WTC11 (cell line): Measurements from ENCODE around the gene OPRL1. TPM values are rescaled to one million over a fixed set of nuclear protein-coding genes. Genes with fewer than 3 reads are reported as not detected.
A peak's percentile ranks its signal among the peaks of the same experiment; 100 is the strongest.

Experiments
- ATAC-seq: fragments of 200-7000 bp; cut with Tn5 transposase; 2 replicates; pipeline ENCODE4 v1.10.0; 2021; ENCODE audit warnings: mild to moderate bottlenecking, moderate library complexity
- CTCF ChIA-PET: fragments of 300-600 bp; sonication (Branson Sonifier 250); formaldehyde crosslinking; loops from one replicate; lab custom pipeline; 2021; ENCODE audit warnings: antibody characterized with exemption; lab: Charles Lee
- POLR2A ChIA-PET: fragments of 350-600 bp; sonication (Branson Sonifier 250); formaldehyde crosslinking; loops from one replicate; lab custom pipeline; 2021; ENCODE audit warnings: antibody characterized with exemption; lab: Charles Lee
- DNase-seq: peaks from one replicate; pipeline ENCODE4 v3.0.0; 2021; ENCODE audit warnings: low spot score
- H3K27ac Mint-ChIP-seq: 2 replicates; pipeline ENCODE4 v1.8.0; 2021; ENCODE audit warnings: mixed read lengths
- H3K27me3 Mint-ChIP-seq: 2 replicates; pipeline ENCODE4 v1.8.0; 2021; ENCODE audit warnings: low read depth, mild to moderate bottlenecking, moderate library complexity, mixed read lengths
- H3K36me3 Mint-ChIP-seq: 2 replicates; pipeline ENCODE4 v1.8.0; 2021; ENCODE audit warnings: mixed read lengths
- H3K4me1 Mint-ChIP-seq: 2 replicates; pipeline ENCODE4 v1.8.0; 2022; ENCODE audit warnings: mixed read lengths
- H3K4me3 Mint-ChIP-seq: 2 replicates; pipeline ENCODE4 v1.8.0; 2021; ENCODE audit warnings: mild to moderate bottlenecking, moderate library complexity, mixed read lengths
- H3K9me3 Mint-ChIP-seq: 2 replicates; pipeline ENCODE4 v1.8.0; 2021; ENCODE audit warnings: mixed read lengths
- AFF4 ChIP-seq: sonication (generic); formaldehyde crosslinking; IDR thresholded peaks from 2 replicates; pipeline ENCODE4 v1.8.1; 2023; ENCODE audit warnings: mild to moderate bottlenecking, missing genetic modification reagents, borderline replicate concordance
- ARID4B ChIP-seq: sonication (generic); formaldehyde crosslinking; IDR thresholded peaks from 2 replicates; pipeline ENCODE4 v1.8.0; 2023; ENCODE audit warnings: missing genetic modification reagents, mild to moderate bottlenecking, borderline replicate concordance
- E2F4 ChIP-seq: sonication (generic); formaldehyde crosslinking; IDR thresholded peaks from 2 replicates; pipeline ENCODE4 v1.8.1; 2022; ENCODE audit warnings: low read depth, mild to moderate bottlenecking, moderate library complexity, missing genetic modification reagents, borderline replicate concordance
- E2F5 ChIP-seq: sonication (generic); formaldehyde crosslinking; IDR thresholded peaks from 2 replicates; pipeline ENCODE4 v1.8.1; 2022; ENCODE audit warnings: mild to moderate bottlenecking, moderate library complexity, missing genetic modification reagents
- ELF4 ChIP-seq: sonication (generic); formaldehyde crosslinking; IDR thresholded peaks from 2 replicates; pipeline ENCODE4 v1.8.1; 2022; ENCODE audit warnings: low read depth, mild to moderate bottlenecking, moderate library complexity, missing genetic modification reagents
- FOXP1 ChIP-seq: sonication (generic); formaldehyde crosslinking; IDR thresholded peaks from 2 replicates; pipeline ENCODE4 v1.8.0; 2022; ENCODE audit warnings: missing genetic modification reagents, mild to moderate bottlenecking, moderate library complexity, borderline replicate concordance
- GABPB1 ChIP-seq: sonication (generic); formaldehyde crosslinking; IDR thresholded peaks from 2 replicates; pipeline ENCODE4 v1.8.1; 2023; ENCODE audit warnings: mild to moderate bottlenecking, missing genetic modification reagents
- NR1H2 ChIP-seq: sonication (generic); formaldehyde crosslinking; IDR thresholded peaks from 2 replicates; pipeline ENCODE4 v1.9.0; 2021; ENCODE audit warnings: mild to moderate bottlenecking, moderate library complexity, missing genetic modification reagents
- NR2C2 ChIP-seq: sonication (generic); formaldehyde crosslinking; IDR thresholded peaks from 2 replicates; pipeline ENCODE4 v1.8.0; 2022; ENCODE audit warnings: mild to moderate bottlenecking, missing genetic modification reagents
- NR3C1 ChIP-seq: sonication (generic); formaldehyde crosslinking; conservative IDR thresholded peaks from 2 replicates; pipeline ENCODE4 v1.8.1; 2023; ENCODE audit warnings: low read depth, mild to moderate bottlenecking, missing genetic modification reagents
- RELA ChIP-seq: sonication (generic); formaldehyde crosslinking; IDR thresholded peaks from 2 replicates; pipeline ENCODE4 v1.8.1; 2022; ENCODE audit warnings: missing genetic modification reagents, mild to moderate bottlenecking, borderline replicate concordance
- SMAD3 ChIP-seq: sonication (generic); formaldehyde crosslinking; IDR thresholded peaks from 2 replicates; pipeline ENCODE4 v1.8.0; 2022; ENCODE audit warnings: missing genetic modification reagents, mild to moderate bottlenecking, borderline replicate concordance
- SMAD4 ChIP-seq: sonication (generic); formaldehyde crosslinking; IDR thresholded peaks from 2 replicates; pipeline ENCODE4 v1.8.0; 2022; ENCODE audit warnings: mild to moderate bottlenecking, missing genetic modification reagents
- SP1 ChIP-seq: sonication (generic); formaldehyde crosslinking; conservative IDR thresholded peaks from 2 replicates; pipeline ENCODE4 v1.8.1; 2022; ENCODE audit warnings: missing genetic modification reagents
- TCF7 ChIP-seq: sonication (generic); formaldehyde crosslinking; IDR thresholded peaks from 2 replicates; pipeline ENCODE4 v1.8.0; 2022; ENCODE audit warnings: mild to moderate bottlenecking, low read depth, missing genetic modification reagents, moderate library complexity
- TEAD1 ChIP-seq: sonication (generic); formaldehyde crosslinking; IDR thresholded peaks from 2 replicates; pipeline ENCODE4 v1.8.0; 2022; ENCODE audit warnings: mild to moderate bottlenecking, missing genetic modification reagents
- TEAD4 ChIP-seq: sonication (generic); formaldehyde crosslinking; IDR thresholded peaks from 2 replicates; pipeline ENCODE4 v1.8.0; 2022; ENCODE audit warnings: mild to moderate bottlenecking, missing genetic modification reagents
- TP53 ChIP-seq: sonication (generic); formaldehyde crosslinking; IDR thresholded peaks from 2 replicates; pipeline ENCODE4 v1.8.1; 2023; ENCODE audit warnings: mild to moderate bottlenecking, missing genetic modification reagents
- ZBTB21 ChIP-seq: sonication (generic); formaldehyde crosslinking; IDR thresholded peaks from 2 replicates; pipeline ENCODE4 v1.8.1; 2023; ENCODE audit warnings: mild to moderate bottlenecking, missing genetic modification reagents, borderline replicate concordance
- ZNF263 ChIP-seq: sonication (generic); formaldehyde crosslinking; IDR thresholded peaks from 2 replicates; pipeline ENCODE4 v1.8.1; 2022; ENCODE audit warnings: low read depth, mild to moderate bottlenecking, moderate library complexity, missing genetic modification reagents
- ZNF423 ChIP-seq: fragments of 250-450 bp; sonication (Bioruptor Pico); IDR thresholded peaks from 2 replicates; pipeline ENCODE4 v2.1.2; 2022; ENCODE audit warnings: mild to moderate bottlenecking, moderate library complexity
- ZNF532 ChIP-seq: fragments of 250-450 bp; sonication (Bioruptor Pico); IDR thresholded peaks from 2 replicates; pipeline ENCODE4 v1.9.0; 2021; ENCODE audit warnings: mild to moderate bottlenecking, borderline replicate concordance
- ZNF671 ChIP-seq: fragments of 250-450 bp; sonication (Bioruptor Pico); IDR thresholded peaks from 2 replicates; pipeline ENCODE4 v1.8.0; 2021; ENCODE audit warnings: mild to moderate bottlenecking
- total RNA-seq: library from RNA; stranded (reverse); gene quantifications from 3 replicates; pipeline ENCODE4 v1.2.3, GENCODE V29; 2021

OPRL1 gene
- total RNA-seq, 1 experiment from 2014 or later = 2.0 TPM

- ChIA-PET CTCF (interaction anchor here (0.6 to 5.6 kb wide), 37 partner anchors 8 to 500 kb away, joined by 3 to 119 read pairs (median 5); partner anchors contain the start of genes C20orf204, PCMTD2, PRPF6 and SAMD10), POLR2A (interaction anchor here (1.0 kb wide), 1 partner anchor 37 kb away, joined by 3 read pairs; no protein-coding TSS in a partner anchor)
- peak; percentile 82 for DNase-seq
- Mint-ChIP-seq H3K9me3 (0 out of 2 replicates have a peak, but pooled peaks cover 3% of the 10 kb centered on the region), H3K27ac (no peak overlapping the region), H3K36me3 (no peaks in the 10 kb centered on the region), H3K4me1 (peaks cover 29% of the 10 kb centered on the region), H3K4me3 (peak overlapping the region; percentile 63), H3K27me3 (peaks cover 57% of the 10 kb centered on the region)
- TF ChIP-seq ZBTB21 (CRISPR knock-in tag) (no peak), NR3C1 (CRISPR knock-in tag) (no peak), SMAD4 (CRISPR knock-in tag) (no peak), ARID4B (CRISPR knock-in tag) (no peak), FOXP1 (no peak), E2F5 (CRISPR knock-in tag) (peak; percentile 27; the same call in 1 of the 2 replicates), E2F4 (no peak), ZNF671 (CRISPR knock-in tag) (no peak), RELA (0 out of 2 replicates have a peak, but pooled peaks have one; percentile 14), GABPB1 (CRISPR knock-in tag) (0 out of 2 replicates have a peak, but pooled peaks have one; percentile 31), NR2C2 (no peak), NR1H2 (no peak), SMAD3 (CRISPR knock-in tag) (no peak), ZNF423 (CRISPR knock-in tag) (peak; percentile 84), SP1 (CRISPR knock-in tag) (0 out of 2 replicates have a peak, but pooled peaks have one; percentile 26), TP53 (no peak), ZNF263 (CRISPR knock-in tag) (0 out of 2 replicates have a peak, but pooled peaks have one; percentile 16), AFF4 (CRISPR knock-in tag) (no peak), TEAD4 (CRISPR knock-in tag) (no peak), ELF4 (CRISPR knock-in tag) (no peak), TCF7 (no peak), ZNF532 (no peak), TEAD1 (CRISPR knock-in tag) (no peak)
- peak; percentile 47 for ATAC-seq
These were observed 3.5 kb downstream of the OPRL1 start for GRCh38 chr20:64083378-64083803.
